Daoy (cell line): ENCODE data around the gene SRSF6. TPM values are rescaled to one million over a fixed set of nuclear protein-coding genes. Genes with fewer than 3 reads are reported as not detected.
"Not testable (repeated sequence)": the region's sequence is repeated elsewhere in the genome, so short reads cannot be mapped to it uniquely, and the experiment has no call there.

ENCODE experiments used
- DNase-seq: peaks from one replicate; pipeline ENCODE4 v3.0.0-alpha.2; 2015; ENCODE audit warnings: low read depth
- total RNA-seq: library from RNA; depleted of rRNA; stranded (reverse); fragments of >200 nt; shearing (Covaris generic); gene quantifications from 2 replicates; pipeline ENCODE4 v1.2.3, GENCODE V29; 2014; rRNA removed

SRSF6 gene
- 38.9 and 39.2 TPM in 2 replicates for total RNA-seq

GRCh38 chr20:43457640-43458421 is at the start of gene SRSF6:
SRSF6 (plus strand) TSS chr20:43457896; CDS start chr20:43458034, 138 bp downstream.
- peak; percentile 92 for DNase-seq

GRCh38 chr20:43408848-43409576 is 48.7 kb upstream of the SRSF6 start:
- DNase-seq: peak; percentile 10

GRCh38 chr20:43409577-43409913 is 48.2 kb upstream of the SRSF6 start:
- DNase-seq: no peak

GRCh38 chr20:43415661-43416430 is 41.9 kb upstream of the SRSF6 start:
- DNase-seq: no peak

- no peak for DNase-seq
Observed at GRCh38 chr20:43416591-43417228, 41.0 kb upstream of the SRSF6 start.

- DNase-seq: no peak
Observed at GRCh38 chr20:43420192-43420591, 37.5 kb upstream of the SRSF6 start.

GRCh38 chr20:43420913-43421312 is 36.8 kb upstream of the SRSF6 start:
- DNase-seq: not testable (repeated sequence)

GRCh38 chr20:43426172-43426571 is 31.5 kb upstream of the SRSF6 start:
- no peak for DNase-seq

GRCh38 chr20:43430265-43431133 is 27.2 kb upstream of the SRSF6 start:
- no peak for DNase-seq

- no peak for DNase-seq
Observed at GRCh38 chr20:43431134-43431519, 26.6 kb upstream of the SRSF6 start.

- DNase-seq: no peak
Observed at GRCh38 chr20:43432498-43432897, 25.2 kb upstream of the SRSF6 start.

- DNase-seq: no peak
Observed at GRCh38 chr20:43433250-43433854, 24.3 kb upstream of the SRSF6 start.

- DNase-seq: no peak
Observed at GRCh38 chr20:43434565-43434964, 23.1 kb upstream of the SRSF6 start.

GRCh38 chr20:43438578-43439316 is 18.9 kb upstream of the SRSF6 start:
- DNase-seq: no peak

GRCh38 chr20:43440531-43440930 is 17.2 kb upstream of the SRSF6 start:
- DNase-seq: no peak

- peak; percentile 18 for DNase-seq
Observed at GRCh38 chr20:43442282-43442880, 15.3 kb upstream of the SRSF6 start.

GRCh38 chr20:43444107-43444506 is 13.6 kb upstream of the SRSF6 start:
- no peak for DNase-seq

GRCh38 chr20:43446361-43446879 is 11.3 kb upstream of the SRSF6 start:
- no peak for DNase-seq

- DNase-seq: not testable (repeated sequence)
Observed at GRCh38 chr20:43448431-43448747, 9.3 kb upstream of the SRSF6 start.
